Measurements from ENCODE around the gene PCOLCE2. TPM values are rescaled to one million over a fixed set of nuclear protein-coding genes. Genes with fewer than 3 reads are reported as not detected.

Gene PCOLCE2
- polyA plus RNA-seq, 1 donor (not counting 4 experiments of a cell fraction or from before 2014, with no cell fraction given), result 2.4 TPM

- DNase-seq (ENCODE audit: low read depth, low spot score) (no peak), FAIRE-seq (no peak)
- peaks cover 11% of the 10 kb centered on the region for H3K4me1 ChIP-seq (ENCODE audit: control insufficient read depth, extremely low read depth, insufficient read depth, low read length)
- TF ChIP-seq CTCF (optimal IDR thresholded peaks at IDR 0.05 in 1 of 3, IDR thresholded peaks at IDR 0.05 in 1 of 3, conservative IDR thresholded peaks at IDR 0.05 in 1 of 3; ENCODE audit: extremely low read depth in 1 of 3, insufficient read depth in 2 of 3, low read length in 3 of 3) (no peak), EZH2 (IDR thresholded peaks at IDR 0.05; ENCODE audit: low read length) (no peak)
- no peaks in the 10 kb centered on the region for H3K9me1 ChIP-seq (ENCODE audit: control insufficient read depth, extremely low read depth, insufficient read depth, low read length)
- H2AFZ ChIP-seq (ENCODE audit: control insufficient read depth, low read length), result no peak overlapping the region
- no peaks in the 10 kb centered on the region for H3K79me2 ChIP-seq (ENCODE audit: control insufficient read depth, insufficient read depth, low read length)
- H3K36me3 ChIP-seq (ENCODE audit: control insufficient read depth in 2 of 2, extremely low read depth in 1 of 2, insufficient read depth in 2 of 2, low read length in 2 of 2), result no peaks in the 10 kb centered on the region
- no peak overlapping the region for H3K4me3 ChIP-seq (ENCODE audit: control insufficient read depth in 2 of 3, extremely low read depth in 1 of 3, insufficient read depth in 2 of 3, low read depth in 1 of 3, low read length in 3 of 3)
- H4K20me1 ChIP-seq (ENCODE audit: control insufficient read depth, extremely low read depth, insufficient read depth, low read length), result no peaks in the 10 kb centered on the region
- no peaks in the 10 kb centered on the region for H3K27me3 ChIP-seq (ENCODE audit: control insufficient read depth, extremely low read depth, insufficient read depth, low read length)
- H3K27ac ChIP-seq (ENCODE audit: control insufficient read depth, insufficient read depth, low read length), result no peak overlapping the region
- H3K4me2 ChIP-seq (ENCODE audit: control insufficient read depth, extremely low read depth, insufficient read depth, low read depth, low read length), result no peak overlapping the region
- dilution Hi-C loops (cut with MboI; ENCODE audit: extremely low pct_ligation_motif_present, low sequenced_read_pairs), result no loop called here
- H3K9ac ChIP-seq (ENCODE audit: control insufficient read depth, extremely low read depth, insufficient read depth, low read length), result no peak overlapping the region
- H3K9me3 ChIP-seq (ENCODE audit: control insufficient read depth, low read depth, low read length), result no peaks in the 10 kb centered on the region
These were observed 37.6 kb upstream of the PCOLCE2 start for GRCh38 chr3:142926368-142926944.

DNA sequence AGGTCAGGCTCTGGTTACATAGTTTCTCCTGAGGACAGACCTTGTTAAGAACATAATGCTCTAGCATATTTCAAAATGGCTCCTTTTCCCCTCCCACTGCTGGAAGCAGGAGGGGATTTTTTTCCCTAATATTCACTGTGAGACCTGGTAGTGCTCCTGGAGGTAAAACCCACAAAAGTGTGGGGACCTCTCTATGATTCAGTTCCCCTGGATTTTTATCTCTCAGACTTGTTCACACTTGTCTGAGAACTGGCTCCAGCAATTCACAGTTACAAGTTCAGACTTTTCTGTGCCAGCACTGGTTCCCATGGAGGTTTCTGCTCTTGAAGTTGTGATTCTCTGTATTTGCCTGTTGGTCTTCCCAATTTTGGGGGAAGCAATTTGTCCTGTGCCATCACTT is 36.3 kb upstream of the PCOLCE2 start:
- Histone ChIP-seq H3K4me1 (ENCODE audit: control insufficient read depth, extremely low read depth, insufficient read depth, low read length) (peaks cover 11% of the 10 kb centered on the region), H3K4me2 (ENCODE audit: control insufficient read depth, extremely low read depth, insufficient read depth, low read depth, low read length) (peak overlapping the region; percentile 35), H3K9me3 (ENCODE audit: control insufficient read depth, low read depth, low read length) (no peaks in the 10 kb centered on the region), H3K36me3 (ENCODE audit: control insufficient read depth in 2 of 2, extremely low read depth in 1 of 2, insufficient read depth in 2 of 2, low read length in 2 of 2) (no peaks in the 10 kb centered on the region), H2AFZ (ENCODE audit: control insufficient read depth, low read length) (peak overlapping the region; percentile 99), H3K27me3 (ENCODE audit: control insufficient read depth, extremely low read depth, insufficient read depth, low read length) (no peaks in the 10 kb centered on the region), H3K4me3 (ENCODE audit: control insufficient read depth in 2 of 3, extremely low read depth in 1 of 3, insufficient read depth in 2 of 3, low read depth in 1 of 3, low read length in 3 of 3) (no peak overlapping the region), H3K9ac (ENCODE audit: control insufficient read depth, extremely low read depth, insufficient read depth, low read length) (no peak overlapping the region), H3K9me1 (ENCODE audit: control insufficient read depth, extremely low read depth, insufficient read depth, low read length) (no peaks in the 10 kb centered on the region), H4K20me1 (ENCODE audit: control insufficient read depth, extremely low read depth, insufficient read depth, low read length) (no peaks in the 10 kb centered on the region), H3K27ac (ENCODE audit: control insufficient read depth, insufficient read depth, low read length) (peak overlapping the region; percentile 74), H3K79me2 (ENCODE audit: control insufficient read depth, insufficient read depth, low read length) (no peaks in the 10 kb centered on the region)
- FAIRE-seq (peak; percentile 83), DNase-seq (ENCODE audit: low read depth, low spot score) (no peak)
- dilution Hi-C loops (cut with MboI; ENCODE audit: extremely low pct_ligation_motif_present, low sequenced_read_pairs), result no loop called here
- no peak for TF ChIP-seq CTCF (optimal IDR thresholded peaks at IDR 0.05 in 1 of 3, IDR thresholded peaks at IDR 0.05 in 1 of 3, conservative IDR thresholded peaks at IDR 0.05 in 1 of 3; ENCODE audit: extremely low read depth in 1 of 3, insufficient read depth in 2 of 3, low read length in 3 of 3)
- TF ChIP-seq EZH2 (IDR thresholded peaks at IDR 0.05; ENCODE audit: low read length), result no peak
